ENCODE results near the gene ZFYVE26.
"Not testable (repeated sequence)": the region's sequence is repeated elsewhere in the genome, so short reads cannot be mapped to it uniquely, and the experiment has no call there.

Gene ZFYVE26

GRCh38 chr14:67705211-67705610, 111.2 kb downstream of the ZFYVE26 start:
- DNase-seq (ENCODE audit: low spot score): no peak

- peak; percentile 64 for DNase-seq (ENCODE audit: low spot score)
These were observed 111.8 kb downstream of the ZFYVE26 start for GRCh38 chr14:67704484-67705089.

DNA sequence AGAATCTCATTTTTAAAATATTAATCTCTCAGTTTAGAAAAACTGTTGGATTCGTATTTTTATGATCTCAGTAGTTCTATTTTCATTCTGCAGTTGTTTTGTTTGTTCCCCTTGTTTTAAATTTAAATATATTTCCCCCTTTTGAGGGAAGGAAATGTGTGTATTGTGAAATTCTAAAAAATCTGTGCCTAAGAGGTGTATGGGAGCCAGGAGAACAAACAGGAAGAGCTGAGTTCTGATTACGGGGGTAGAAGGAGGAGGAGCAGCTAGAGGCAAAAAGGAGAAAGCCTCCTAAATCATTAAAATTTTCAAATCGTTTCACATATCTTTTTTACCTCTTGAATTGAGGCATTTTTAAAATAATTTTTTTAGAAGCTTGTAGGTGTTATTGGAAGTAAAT, 112.4 kb downstream of the ZFYVE26 start:
- no peak for DNase-seq (ENCODE audit: low spot score)

GRCh38 chr14:67701492-67701891, 114.9 kb downstream of the ZFYVE26 start, which contains the start of gene RDH12:
TSS of gene RDH12 (plus strand) at chr14:67701886. CDS start at chr14:67722643, 20,757 bp downstream.
- not testable (repeated sequence) for DNase-seq (ENCODE audit: low spot score)

- DNase-seq (ENCODE audit: low spot score): no peak
These were observed 118.2 kb downstream of the ZFYVE26 start for GRCh38 chr14:67698179-67698578.

- DNase-seq (ENCODE audit: low spot score): no peak
These were observed 119.4 kb downstream of the ZFYVE26 start for GRCh38 chr14:67697006-67697405.
